PC-9 (cell line): ENCODE results near the gene VCL. TPM values are rescaled to one million over a fixed set of nuclear protein-coding genes. Genes with fewer than 3 reads are reported as not detected.
A peak's percentile ranks its signal among the peaks of the same experiment; 100 is the strongest.

ENCODE experiments used
- BruUV-seq: library from RNA; stranded (reverse); fragments of 400-500 nt; replicated peaks from 2 replicates; lab custom pipeline; 2021; lab: Mats Ljungman, UMichigan
- CTCF ChIA-PET: fragments of 300-600 bp; sonication (Branson Sonifier 250); formaldehyde crosslinking; loops from one replicate; lab custom pipeline; 2022; ENCODE audit warnings: antibody characterized with exemption; lab: Charles Lee
- POLR2A ChIA-PET: fragments of 300-600 bp; sonication (Branson Sonifier 250); formaldehyde crosslinking; loops from one replicate; lab custom pipeline; 2022; ENCODE audit warnings: antibody characterized with exemption; ENCODE audit not compliant: unreplicated experiment; lab: Charles Lee
- DNase-seq, 2 experiments: peaks; one replicate each; pipeline versions ENCODE4 v3.0.0 to v3.0.0-alpha.2; 2015 to 2022; ENCODE audit warnings: mixed read lengths in 1 of 2
- H2AFZ ChIP-seq: fragments of 200-600 bp; sonication (generic); 2 replicates; pipeline ENCODE4 v1.8.1; 2017; ENCODE audit warnings: antibody characterized with exemption
- H3F3A ChIP-seq: fragments of 200-600 bp; sonication (generic); 2 replicates; pipeline ENCODE4 v1.8.1; 2017; ENCODE audit warnings: antibody characterized with exemption, mild to moderate bottlenecking, low read depth; ENCODE audit not compliant: insufficient read depth
- H3K27ac ChIP-seq: fragments of 200-600 bp; sonication (generic); 2 replicates; pipeline ENCODE4 v1.6.1; 2016; ENCODE audit warnings: mixed run types
- H3K27me3 ChIP-seq: fragments of 200-600 bp; sonication (generic); 2 replicates; pipeline ENCODE4 v1.6.1; 2016; ENCODE audit warnings: low read depth, mixed run types; ENCODE audit not compliant: insufficient read depth
- H3K36me3 ChIP-seq: fragments of 200-600 bp; sonication (generic); 2 replicates; pipeline ENCODE4 v1.6.1; 2016; ENCODE audit warnings: low read depth, mixed run types
- H3K4me1 ChIP-seq: fragments of 200-600 bp; sonication (generic); replicated peaks from 2 replicates; pipeline ENCODE4 v1.6.1; 2016; ENCODE audit warnings: mixed run types; ENCODE audit not compliant: insufficient read depth
- H3K4me2 ChIP-seq: fragments of 200-600 bp; sonication (generic); 2 replicates; pipeline ENCODE4 v1.6.1; 2017; ENCODE audit warnings: mixed run types
- H3K4me3 ChIP-seq: fragments of 200-600 bp; sonication (generic); 2 replicates; pipeline ENCODE4 v1.6.1; 2016; ENCODE audit warnings: mixed run types
- H3K79me2 ChIP-seq: fragments of 200-600 bp; sonication (generic); 2 replicates; pipeline ENCODE4 v1.6.1; 2017; ENCODE audit warnings: low read depth, mixed run types
- H3K9me2 ChIP-seq: fragments of 200-600 bp; sonication (generic); 2 replicates; pipeline ENCODE4 v1.8.1; 2017; ENCODE audit warnings: mild to moderate bottlenecking; ENCODE audit not compliant: insufficient read depth
- H3K9me3 ChIP-seq: fragments of 200-600 bp; sonication (generic); 2 replicates; pipeline ENCODE4 v1.8.1; 2016; ENCODE audit warnings: low read depth; ENCODE audit not compliant: insufficient read depth
- H4K20me1 ChIP-seq: fragments of 200-600 bp; sonication (generic); 2 replicates; pipeline ENCODE4 v1.8.1; 2017; ENCODE audit not compliant: insufficient read depth
- CTCF ChIP-seq: fragments of 200-600 bp; sonication (generic); conservative IDR thresholded peaks from 2 replicates; pipeline ENCODE4 v1.6.1; 2017; ENCODE audit warnings: mixed run types, antibody characterized with exemption, mild to moderate bottlenecking, moderate library complexity
- EZH2 ChIP-seq: fragments of 200-600 bp; sonication (generic); IDR thresholded peaks from 2 replicates; pipeline ENCODE4 v1.8.0; 2017; ENCODE audit warnings: antibody characterized with exemption, low read depth
- intact Hi-C: fragments of 100-400 bp; cut with micrococcal nuclease; formaldehyde crosslinking; loops from one replicate; pipeline ENCODE4 v1.10.0; 2022; ENCODE audit not compliant: unreplicated experiment
- total RNA-seq: library from RNA; stranded (reverse); gene quantifications from 2 replicates; pipeline ENCODE4 v1.2.3, GENCODE V29; 2021

The VCL gene
- total RNA-seq, 1 experiment from 2014 or later, result 208 TPM

DNA sequence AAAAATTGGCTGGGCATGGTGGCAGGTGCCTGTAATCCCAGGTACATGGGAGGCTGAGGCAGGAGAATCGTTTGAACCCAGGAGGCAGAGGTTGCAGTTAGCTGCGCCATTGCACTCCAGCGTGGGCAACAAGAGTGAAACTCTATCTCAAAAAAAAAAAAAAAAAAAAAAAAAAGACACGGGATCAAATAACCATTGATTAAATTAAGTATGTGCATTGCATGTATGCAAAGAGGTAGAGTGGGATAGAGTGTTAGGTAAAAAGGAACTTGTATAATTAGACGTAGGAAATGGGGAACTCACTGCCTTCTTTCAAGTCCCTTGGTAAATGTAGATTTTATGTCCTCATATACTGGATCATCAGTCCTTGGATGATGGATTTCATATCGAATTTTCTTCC, 13.1 kb downstream of the VCL start:
- no peaks in the 10 kb centered on the region for H3K27me3 ChIP-seq
- intact Hi-C loops, result loop anchor here (5.0 kb wide), 1 partner anchor 71 kb away; no protein-coding TSS in a partner anchor
- peak overlapping the region; percentile 47; the same call in 1 of the 2 replicates for H3K27ac ChIP-seq
- no peak overlapping the region for H3K4me3 ChIP-seq
- H3F3A ChIP-seq, result peaks cover 68% of the 10 kb centered on the region
- peaks cover 100% of the 10 kb centered on the region for H3K79me2 ChIP-seq
- ChIA-PET CTCF (interaction anchor here (0.6 kb wide), 1 partner anchor 48 kb away, joined by 3 read pairs; no protein-coding TSS in a partner anchor), POLR2A (interaction anchor here (0.7 kb wide), 1 partner anchor 237 kb away, joined by 3 read pairs; no protein-coding TSS in a partner anchor)
- H3K36me3 ChIP-seq, result peaks cover 47% of the 10 kb centered on the region
- H3K9me2 ChIP-seq, result no peaks in the 10 kb centered on the region
- BruUV-seq, result no TSS peak
- H3K4me2 ChIP-seq, result peak overlapping the region; percentile 42
- no peaks in the 10 kb centered on the region for H3K9me3 ChIP-seq
- H4K20me1 ChIP-seq, result peaks cover 69% of the 10 kb centered on the region
- H3K4me1 ChIP-seq, result peaks cover 52% of the 10 kb centered on the region
- DNase-seq, result no peak
- no peak for TF ChIP-seq CTCF
- no peak for TF ChIP-seq EZH2
- H2AFZ ChIP-seq, result no peak overlapping the region

DNA sequence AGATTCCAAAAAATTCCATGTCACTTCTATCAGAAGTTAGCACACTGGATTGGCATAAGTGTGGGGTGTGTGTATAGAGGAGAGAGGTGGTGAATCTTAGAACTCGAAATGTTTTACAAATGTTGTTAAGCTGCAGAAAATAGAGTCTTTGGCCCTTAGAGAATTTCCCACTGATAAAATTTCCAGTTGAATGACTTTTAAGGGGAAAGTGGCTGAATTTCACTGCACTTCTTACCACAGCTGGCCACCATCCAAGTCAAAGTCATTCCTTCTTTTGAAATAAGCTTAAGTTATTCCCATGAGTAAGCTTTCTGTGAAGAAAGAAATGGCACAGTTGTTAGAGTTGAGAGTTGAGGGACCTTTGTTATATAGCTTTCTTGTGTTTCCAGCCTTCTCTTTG, 13.9 kb downstream of the VCL start:
- ChIA-PET POLR2A (interaction anchor here (0.5 to 1.1 kb wide), 6 partner anchors 13 to 140 kb away, joined by 3 to 19 read pairs (median 5); partner anchors contain the start of gene VCL), CTCF (no interaction called here)
- no peak overlapping the region for H2AFZ ChIP-seq
- no TSS peak for BruUV-seq
- peaks cover 100% of the 10 kb centered on the region for H3K79me2 ChIP-seq
- H3K27ac ChIP-seq, result peak overlapping the region; percentile 47
- H3K4me2 ChIP-seq, result peak overlapping the region; percentile 42
- no peak overlapping the region for H3K4me3 ChIP-seq
- no peaks in the 10 kb centered on the region for H3K9me2 ChIP-seq
- intact Hi-C loops, result loop anchor here (5.0 kb wide), 1 partner anchor 71 kb away; no protein-coding TSS in a partner anchor
- peaks cover 44% of the 10 kb centered on the region for H3K36me3 ChIP-seq
- no peaks in the 10 kb centered on the region for H3K27me3 ChIP-seq
- TF ChIP-seq CTCF (no peak), EZH2 (no peak)
- H3F3A ChIP-seq, result peaks cover 62% of the 10 kb centered on the region
- H3K4me1 ChIP-seq, result peaks cover 47% of the 10 kb centered on the region
- H4K20me1 ChIP-seq, result peaks cover 63% of the 10 kb centered on the region
- DNase-seq, result peak in 1 of 2 experiments; percentile 58
- no peaks in the 10 kb centered on the region for H3K9me3 ChIP-seq

GRCh38 chr10:74012480-74012879, 14.6 kb downstream of the VCL start:
- ChIA-PET CTCF (no interaction called here), POLR2A (interaction anchor here (0.9 to 1.1 kb wide), 2 partner anchors 13 to 140 kb away, joined by 5 to 19 read pairs; no protein-coding TSS in a partner anchor)
- Histone ChIP-seq H3K4me2 (peak overlapping the region; percentile 42; the same call in 1 of the 2 replicates), H3K9me3 (no peaks in the 10 kb centered on the region), H3K79me2 (peaks cover 97% of the 10 kb centered on the region), H3K9me2 (no peaks in the 10 kb centered on the region), H4K20me1 (peaks cover 59% of the 10 kb centered on the region), H3K36me3 (peaks cover 39% of the 10 kb centered on the region), H3K4me3 (no peak overlapping the region), H3K4me1 (peaks cover 42% of the 10 kb centered on the region), H2AFZ (no peak overlapping the region), H3K27ac (peak overlapping the region; percentile 47), H3F3A (peaks cover 58% of the 10 kb centered on the region), H3K27me3 (no peaks in the 10 kb centered on the region)
- TF ChIP-seq CTCF, result no peak
- no peak for TF ChIP-seq EZH2
- intact Hi-C loops, result loop anchor here (5.0 kb wide), 1 partner anchor 70 kb away; no protein-coding TSS in a partner anchor
- no TSS peak for BruUV-seq
- DNase-seq, result no peak
